Stimulated activated naive CD4-positive, alpha-beta T cell treated with Interleukin-2 at 50 U/mL for 16 hours (primary cell): ENCODE data around the gene FERMT2.

Source experiments
- DNase-seq: peaks from one replicate; lab custom pipeline; 2025; lab: John Stamatoyannopoulos, UW

FERMT2 gene

GRCh38 chr14:52950898-52951680, at the start of gene FERMT2:
Gene FERMT2, minus strand, starts transcription at chr14:52951050. Its CDS starts 482 bp downstream, at chr14:52950568.
- no peak for DNase-seq

GRCh38 chr14:52998376-52999015, 47.6 kb upstream of the FERMT2 start:
- no peak for DNase-seq

GRCh38 chr14:52996493-52996892, 45.6 kb upstream of the FERMT2 start:
- DNase-seq = no peak

GRCh38 chr14:52995998-52996397, 45.1 kb upstream of the FERMT2 start:
- DNase-seq = no peak

GRCh38 chr14:52992236-52992870, 41.5 kb upstream of the FERMT2 start:
- DNase-seq = no peak

- no peak for DNase-seq
Measured at GRCh38 chr14:52988139-52988538, 37.3 kb upstream of the FERMT2 start.

GRCh38 chr14:52987514-52987913, 36.7 kb upstream of the FERMT2 start:
- DNase-seq = no peak

- no peak for DNase-seq
Measured at GRCh38 chr14:52987042-52987441, 36.2 kb upstream of the FERMT2 start.

GRCh38 chr14:52977798-52978197, 26.9 kb upstream of the FERMT2 start:
- DNase-seq = no peak

- no peak for DNase-seq
Measured at GRCh38 chr14:52974406-52974805, 23.6 kb upstream of the FERMT2 start.

GRCh38 chr14:52961060-52961639, 10.3 kb upstream of the FERMT2 start:
- DNase-seq = peak; percentile 44

GRCh38 chr14:52960627-52961026, 9.8 kb upstream of the FERMT2 start:
- DNase-seq = no peak

GRCh38 chr14:52954346-52955214, 3.7 kb upstream of the FERMT2 start:
- DNase-seq = no peak

- no peak for DNase-seq
Measured at GRCh38 chr14:52951681-52952554, 1.1 kb upstream of the FERMT2 start.

- no peak for DNase-seq
Measured at GRCh38 chr14:52950410-52950897, 396 bp downstream of the FERMT2 start.

GRCh38 chr14:52949711-52950409, 990 bp downstream of the FERMT2 start:
- DNase-seq = no peak

- no peak for DNase-seq
Measured at GRCh38 chr14:52949249-52949648, 1.6 kb downstream of the FERMT2 start.

- no peak for DNase-seq
Measured at GRCh38 chr14:52948836-52949235, 2.0 kb downstream of the FERMT2 start.

GRCh38 chr14:52948039-52948438, 2.8 kb downstream of the FERMT2 start:
- DNase-seq = no peak

GRCh38 chr14:52944254-52944653, 6.6 kb downstream of the FERMT2 start:
- DNase-seq = no peak
